Measurements from ENCODE around the gene CDC42SE2.
"Not testable (repeated sequence)": the region's sequence is repeated elsewhere in the genome, so short reads cannot be mapped to it uniquely, and the experiment has no call there.

The CDC42SE2 gene

GRCh38 chr5:131250751-131251475 is 12.9 kb upstream of the CDC42SE2 start:
- DNase-seq (ENCODE audit: low read depth), result no peak

GRCh38 chr5:131252824-131253171 is 11.1 kb upstream of the CDC42SE2 start:
- DNase-seq (ENCODE audit: low read depth), result peak; percentile 82

GRCh38 chr5:131254025-131254424 is 9.8 kb upstream of the CDC42SE2 start:
- not testable (repeated sequence) for DNase-seq (ENCODE audit: low read depth)

GRCh38 chr5:131254741-131255140 is 9.1 kb upstream of the CDC42SE2 start:
- DNase-seq (ENCODE audit: low read depth), result no peak

- no peak for DNase-seq (ENCODE audit: low read depth)
Measured at GRCh38 chr5:131256507-131256823, 7.4 kb upstream of the CDC42SE2 start.

- DNase-seq (ENCODE audit: low read depth), result no peak
Measured at GRCh38 chr5:131258733-131259132, 5.1 kb upstream of the CDC42SE2 start.

- no peak for DNase-seq (ENCODE audit: low read depth)
Measured at GRCh38 chr5:131259326-131259725, 4.5 kb upstream of the CDC42SE2 start.

GRCh38 chr5:131260895-131261294 is 3.0 kb upstream of the CDC42SE2 start:
- no peak for DNase-seq (ENCODE audit: low read depth)

GRCh38 chr5:131261483-131261882 is 2.4 kb upstream of the CDC42SE2 start:
- no peak for DNase-seq (ENCODE audit: low read depth)

GRCh38 chr5:131262953-131263541 is 806 bp upstream of the CDC42SE2 start:
- no peak for DNase-seq (ENCODE audit: low read depth)

GRCh38 chr5:131264451-131265099 is 722 bp downstream of the CDC42SE2 start:
- no peak for DNase-seq (ENCODE audit: low read depth)

GRCh38 chr5:131265311-131265803 is 1.5 kb downstream of the CDC42SE2 start:
- DNase-seq (ENCODE audit: low read depth), result no peak

- DNase-seq (ENCODE audit: low read depth), result no peak
Measured at GRCh38 chr5:131266370-131267060, 2.7 kb downstream of the CDC42SE2 start.

GRCh38 chr5:131268758-131269370 is 5.0 kb downstream of the CDC42SE2 start:
- no peak for DNase-seq (ENCODE audit: low read depth)

GRCh38 chr5:131270809-131271208 is 7.0 kb downstream of the CDC42SE2 start:
- no peak for DNase-seq (ENCODE audit: low read depth)

GRCh38 chr5:131271888-131272287 is 8.0 kb downstream of the CDC42SE2 start:
- DNase-seq (ENCODE audit: low read depth), result not testable (repeated sequence)

- DNase-seq (ENCODE audit: low read depth), result no peak
Measured at GRCh38 chr5:131272307-131272706, 8.5 kb downstream of the CDC42SE2 start.

GRCh38 chr5:131272724-131273123 is 8.9 kb downstream of the CDC42SE2 start:
- DNase-seq (ENCODE audit: low read depth), result no peak

- no peak for DNase-seq (ENCODE audit: low read depth)
Measured at GRCh38 chr5:131274326-131275063, 10.6 kb downstream of the CDC42SE2 start.

- DNase-seq (ENCODE audit: low read depth), result no peak
Measured at GRCh38 chr5:131276072-131276471, 12.2 kb downstream of the CDC42SE2 start.

- no peak for DNase-seq (ENCODE audit: low read depth)
Measured at GRCh38 chr5:131277447-131277846, 13.6 kb downstream of the CDC42SE2 start.
